ENCODE measurements around the gene MRPS34.

GRCh38 chr16:1762196-1762878, 10.6 kb downstream of the MRPS34 start:
- TF ChIP-seq POLR2A (IDR thresholded peaks at IDR 0.05; ENCODE audit: low read depth) (no peak), CTCF (IDR thresholded peaks at IDR 0.05) (no peak), POLR2AphosphoS5 (IDR thresholded peaks at IDR 0.05) (no peak)
